HG02885 (cell line): Measurements from ENCODE around the gene COX6A2.

Source experiments
- ATAC-seq: cut with Tn5 transposase; IDR thresholded peaks from one replicate; pipeline ENCODE4 v1.9.1; 2021; ENCODE audit warnings: mild to moderate bottlenecking; ENCODE audit not compliant: unreplicated experiment, poor library complexity

Gene COX6A2

DNA sequence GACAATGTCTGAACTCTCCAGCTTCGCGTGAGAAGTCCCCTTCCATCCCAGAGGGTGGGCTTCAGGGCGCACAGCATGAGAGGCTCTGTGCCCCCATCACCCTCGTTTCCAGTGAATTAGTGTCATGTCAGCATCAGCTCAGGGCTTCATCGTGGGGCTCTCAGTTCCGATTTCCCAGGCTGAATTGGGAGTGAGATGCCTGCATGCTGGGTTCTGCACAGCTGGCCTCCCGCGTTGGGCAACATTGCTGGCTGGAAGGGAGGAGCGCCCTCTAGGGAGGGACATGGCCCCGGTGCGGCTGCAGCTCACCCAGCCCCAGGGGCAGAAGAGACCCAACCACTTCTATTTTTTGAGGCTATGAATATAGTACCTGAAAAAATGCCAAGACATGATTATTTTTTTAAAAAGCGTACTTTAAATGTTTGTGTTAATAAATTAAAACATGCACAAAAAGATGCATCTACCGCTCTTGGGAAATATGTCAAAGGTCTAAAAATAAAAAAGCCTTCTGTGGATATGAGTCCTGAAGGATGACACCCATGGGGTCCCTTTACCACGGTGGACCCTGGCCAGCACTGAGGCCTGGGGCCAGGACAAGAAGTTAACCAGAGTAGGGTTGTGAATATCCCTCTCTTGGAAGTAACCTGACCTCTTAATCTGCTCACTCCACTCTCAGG, 45.5 kb downstream of the COX6A2 start:
- ATAC-seq: peak; percentile 62

- ATAC-seq: no peak
Measured at GRCh38 chr16:31380201-31380600, 48.0 kb downstream of the COX6A2 start.
